GM23338 (cell line): ENCODE results near the gene DCLK1. TPM values are rescaled to one million over a fixed set of nuclear protein-coding genes. Genes with fewer than 3 reads are reported as not detected.

Experiments
- ATAC-seq: fragments of 200-7000 bp; cut with Tn5 transposase; 3 replicates; pipeline ENCODE4 v1.9.1; 2020
- DNase-seq: peaks from one replicate; pipeline ENCODE4 v3.0.0-alpha.2; 2015; ENCODE audit warnings: low spot score
- H2AFZ ChIP-seq: fragments of 200-600 bp; sonication (generic); 2 replicates; pipeline ENCODE4 v1.8.0; 2016; ENCODE audit warnings: antibody characterized with exemption, mild to moderate bottlenecking, moderate library complexity
- H3F3A ChIP-seq: fragments of 200-600 bp; sonication (generic); replicated peaks from 2 replicates; pipeline ENCODE4 v1.8.0; 2017; ENCODE audit warnings: antibody characterized with exemption, mixed run types, low read depth
- H3K27ac ChIP-seq: fragments of 200-600 bp; sonication (generic); 2 replicates; pipeline ENCODE4 v1.6.1; 2016; ENCODE audit warnings: low read depth
- H3K27me3 ChIP-seq: fragments of 200-600 bp; sonication (generic); 2 replicates; pipeline ENCODE4 v1.8.0; 2016; ENCODE audit warnings: mild to moderate bottlenecking, mixed run types, moderate library complexity; ENCODE audit not compliant: insufficient read depth
- H3K36me3 ChIP-seq: fragments of 200-600 bp; sonication (generic); 2 replicates; pipeline ENCODE4 v1.8.0; 2016; ENCODE audit warnings: mild to moderate bottlenecking; ENCODE audit not compliant: insufficient read depth
- H3K4me1 ChIP-seq: fragments of 200-600 bp; sonication (generic); 2 replicates; pipeline ENCODE4 v1.8.0; 2016; ENCODE audit warnings: mild to moderate bottlenecking, moderate library complexity; ENCODE audit not compliant: insufficient read depth
- H3K4me2 ChIP-seq: fragments of 200-600 bp; sonication (generic); 2 replicates; pipeline ENCODE4 v1.7.1; 2017; ENCODE audit warnings: mixed run types
- H3K4me3 ChIP-seq: fragments of 200-600 bp; sonication (generic); 2 replicates; pipeline ENCODE4 v1.6.1; 2016; ENCODE audit warnings: mixed run types
- H3K79me2 ChIP-seq: fragments of 200-600 bp; sonication (generic); replicated peaks from 2 replicates; pipeline ENCODE4 v1.8.0; 2017; ENCODE audit warnings: mild to moderate bottlenecking; ENCODE audit not compliant: insufficient read depth
- H3K9me2 ChIP-seq: fragments of 200-600 bp; sonication (generic); 2 replicates; pipeline ENCODE4 v1.8.0; 2017; ENCODE audit not compliant: insufficient read depth
- H4K20me1 ChIP-seq: fragments of 200-600 bp; sonication (generic); replicated peaks from 2 replicates; pipeline ENCODE4 v1.8.0; 2017; ENCODE audit warnings: mild to moderate bottlenecking; ENCODE audit not compliant: insufficient read depth
- H3K27ac Mint-ChIP-seq: 2 replicates; pipeline ENCODE4 v1.8.0; 2020; ENCODE audit warnings: inconsistent platforms, mild to moderate bottlenecking, moderate library complexity, mixed read lengths
- H3K27me3 Mint-ChIP-seq: 3 replicates; pipeline ENCODE4 v1.8.0; 2022; ENCODE audit warnings: low read depth, mild to moderate bottlenecking, moderate library complexity, mixed read lengths, inconsistent platforms; ENCODE audit not compliant: insufficient read depth, poor library complexity
- H3K36me3 Mint-ChIP-seq: 3 replicates; pipeline ENCODE4 v1.8.0; 2021; ENCODE audit warnings: low read depth, mild to moderate bottlenecking, inconsistent platforms, moderate library complexity, mixed read lengths
- H3K4me1 Mint-ChIP-seq: 3 replicates; pipeline ENCODE4 v1.8.0; 2020; ENCODE audit warnings: mild to moderate bottlenecking, inconsistent platforms, mixed read lengths
- H3K4me3 Mint-ChIP-seq: 3 replicates; pipeline ENCODE4 v1.8.0; 2021; ENCODE audit warnings: moderate library complexity, mild to moderate bottlenecking, inconsistent platforms, mixed read lengths
- H3K9me3 Mint-ChIP-seq: 3 replicates; pipeline ENCODE4 v1.8.0; 2020; ENCODE audit warnings: moderate library complexity, mild to moderate bottlenecking, inconsistent platforms, mixed read lengths
- CREB1 ChIP-seq: fragments of 250-450 bp; sonication (Bioruptor Pico); IDR thresholded peaks from 2 replicates; pipeline ENCODE4 v1.5.0; 2020; ENCODE audit warnings: low read depth, mild to moderate bottlenecking, moderate library complexity
- EZH2 ChIP-seq: fragments of 200-600 bp; sonication (generic); IDR thresholded peaks from one replicate; pipeline ENCODE4 v1.8.0; 2017; ENCODE audit warnings: antibody characterized with exemption, mild to moderate bottlenecking, low read depth; ENCODE audit not compliant: unreplicated experiment
- EZH2phosphoT487 ChIP-seq: fragments of 200-600 bp; sonication (generic); IDR thresholded peaks from one replicate; pipeline ENCODE4 v1.8.1; 2018; ENCODE audit warnings: antibody characterized with exemption; ENCODE audit not compliant: unreplicated experiment
- JUNB ChIP-seq: IDR thresholded peaks from one replicate; pipeline ENCODE4 v1.6.1; 2016; ENCODE audit warnings: antibody characterized with exemption; ENCODE audit not compliant: unreplicated experiment
- NANOG ChIP-seq: IDR thresholded peaks from 2 replicates; pipeline ENCODE4 v1.6.1; 2016; ENCODE audit warnings: antibody characterized with exemption, borderline replicate concordance
- POLR2AphosphoS5 ChIP-seq: IDR thresholded peaks from 2 replicates; pipeline ENCODE4 v1.6.1; 2016; ENCODE audit warnings: antibody characterized with exemption, low read depth
- STAT1 ChIP-seq: IDR thresholded peaks from one replicate; pipeline ENCODE4 v1.6.1; 2016; ENCODE audit warnings: antibody characterized with exemption; ENCODE audit not compliant: unreplicated experiment
- ZNF114 ChIP-seq: fragments of 250-450 bp; sonication (Bioruptor Pico); IDR thresholded peaks from 2 replicates; pipeline ENCODE4 v1.5.0; 2020; ENCODE audit warnings: mild to moderate bottlenecking, moderate library complexity
- ZNF331 ChIP-seq: fragments of 250-450 bp; sonication (Bioruptor Pico); IDR thresholded peaks from 2 replicates; pipeline ENCODE4 v1.5.0; 2020; ENCODE audit warnings: low read depth, mild to moderate bottlenecking, moderate library complexity
- polyA plus RNA-seq: library from polyadenylated mRNA; unstranded; fragments of >200 nt; fragmentation: Nextera tagmentation; extraction: Ambion mirVana; gene quantifications from 2 replicates; pipeline ENCODE4 v1.2.1, GENCODE V29; 2016
- total RNA-seq: library from RNA; depleted of rRNA; stranded (reverse); fragments of >200 nt; shearing (Covaris generic); gene quantifications from 2 replicates; pipeline ENCODE4 v1.2.3, GENCODE V29; 2014
- TF ChIP-seq, protein P1 (sequence below): IDR thresholded peaks from one replicate; pipeline ENCODE4 v1.6.1; 2018; ENCODE audit warnings: antibody characterized with exemption; ENCODE audit not compliant: unreplicated experiment
- TF ChIP-seq, protein P2 (sequence below): fragments of 250-450 bp; sonication (Bioruptor Pico); IDR thresholded peaks from 2 replicates; pipeline ENCODE4 v1.5.0; 2020; ENCODE audit warnings: mild to moderate bottlenecking, moderate library complexity
- TF ChIP-seq, protein P3 (sequence below): IDR thresholded peaks from 2 replicates; pipeline ENCODE4 v1.6.1; 2016; ENCODE audit warnings: antibody characterized with exemption
- TF ChIP-seq, protein P4 (sequence below), 2 experiments: fragments of 200-600 bp in 1 of 2; sonication (generic) in 1 of 2; conservative IDR thresholded peaks; 2 replicates each; pipeline versions ENCODE4 v1.5.1 to v1.6.1; 2016 to 2017; ENCODE audit warnings: antibody characterized with exemption in 2 of 2, low read depth in 2 of 2, mild to moderate bottlenecking in 2 of 2, moderate library complexity in 1 of 2

Gene DCLK1
- total and polyA plus RNA-seq, 2 experiments from 2014 or later = 13.1 to 57.7 TPM

DNA sequence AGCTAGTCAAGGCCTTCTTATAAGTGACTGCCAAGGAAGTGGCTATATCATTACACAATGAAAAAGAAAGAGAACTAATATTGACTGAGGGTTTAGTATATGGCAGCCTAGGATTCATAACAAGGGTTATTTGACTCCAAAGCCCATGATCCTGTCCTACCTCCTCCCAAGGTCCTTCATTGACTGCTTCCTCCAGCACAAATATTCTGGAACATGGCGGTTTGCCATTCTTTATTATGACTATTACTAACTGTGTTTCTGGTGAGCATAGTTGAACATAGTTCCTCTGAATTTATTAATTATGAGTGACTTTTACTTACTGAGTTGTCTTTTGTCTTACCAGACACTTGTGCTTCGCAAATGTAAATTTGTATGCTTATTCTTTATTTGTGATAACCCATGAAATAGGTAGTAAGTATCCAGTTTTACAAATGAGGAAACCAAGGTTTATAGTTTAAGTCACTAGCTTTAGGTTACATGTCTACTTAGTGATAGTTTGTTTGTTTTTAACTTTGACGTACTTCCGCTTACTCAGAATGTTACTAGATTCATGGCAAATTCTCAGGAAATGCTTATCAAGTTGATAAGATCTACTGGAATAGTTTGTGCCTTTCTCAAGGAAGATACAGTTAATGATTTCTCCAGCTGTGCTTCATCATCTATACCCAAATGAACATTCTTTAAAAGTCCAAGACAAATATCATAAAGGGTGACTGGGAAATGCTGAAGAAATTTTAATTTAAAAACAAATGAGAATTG, 15.5 kb upstream of the DCLK1 start:
- Mint-ChIP-seq H3K36me3 (no peaks in the 10 kb centered on the region; the same call in 1 of the 3 replicates), H3K27ac (no peak overlapping the region), H3K27me3 (no peaks in the 10 kb centered on the region), H3K4me1 (peaks cover 4% of the 10 kb centered on the region; the same call in 2 of the 3 replicates), H3K4me3 (no peak overlapping the region), H3K9me3 (peaks cover 4% of the 10 kb centered on the region; the same call in 2 of the 3 replicates)
- 0 out of 2 replicates have a peak, but pooled peaks cover 3% of the 10 kb centered on the region for H3K36me3 ChIP-seq
- no peaks in the 10 kb centered on the region for H3K79me2 ChIP-seq
- ATAC-seq (no peak), DNase-seq (no peak)
- H3K27me3 ChIP-seq = no peaks in the 10 kb centered on the region
- no peaks in the 10 kb centered on the region for H3K4me1 ChIP-seq
- H3K4me2 ChIP-seq = no peak overlapping the region
- TF ChIP-seq JUNB (no peak), ZNF114 (CRISPR knock-in tag) (no peak), CREB1 (CRISPR knock-in tag) (no peak), EZH2 (no peak), ZNF331 (CRISPR knock-in tag) (no peak), EZH2phosphoT487 (no peak), STAT1 (no peak), NANOG (no peak), POLR2AphosphoS5 (no peak)
- TF ChIP-seq, protein P1, sequence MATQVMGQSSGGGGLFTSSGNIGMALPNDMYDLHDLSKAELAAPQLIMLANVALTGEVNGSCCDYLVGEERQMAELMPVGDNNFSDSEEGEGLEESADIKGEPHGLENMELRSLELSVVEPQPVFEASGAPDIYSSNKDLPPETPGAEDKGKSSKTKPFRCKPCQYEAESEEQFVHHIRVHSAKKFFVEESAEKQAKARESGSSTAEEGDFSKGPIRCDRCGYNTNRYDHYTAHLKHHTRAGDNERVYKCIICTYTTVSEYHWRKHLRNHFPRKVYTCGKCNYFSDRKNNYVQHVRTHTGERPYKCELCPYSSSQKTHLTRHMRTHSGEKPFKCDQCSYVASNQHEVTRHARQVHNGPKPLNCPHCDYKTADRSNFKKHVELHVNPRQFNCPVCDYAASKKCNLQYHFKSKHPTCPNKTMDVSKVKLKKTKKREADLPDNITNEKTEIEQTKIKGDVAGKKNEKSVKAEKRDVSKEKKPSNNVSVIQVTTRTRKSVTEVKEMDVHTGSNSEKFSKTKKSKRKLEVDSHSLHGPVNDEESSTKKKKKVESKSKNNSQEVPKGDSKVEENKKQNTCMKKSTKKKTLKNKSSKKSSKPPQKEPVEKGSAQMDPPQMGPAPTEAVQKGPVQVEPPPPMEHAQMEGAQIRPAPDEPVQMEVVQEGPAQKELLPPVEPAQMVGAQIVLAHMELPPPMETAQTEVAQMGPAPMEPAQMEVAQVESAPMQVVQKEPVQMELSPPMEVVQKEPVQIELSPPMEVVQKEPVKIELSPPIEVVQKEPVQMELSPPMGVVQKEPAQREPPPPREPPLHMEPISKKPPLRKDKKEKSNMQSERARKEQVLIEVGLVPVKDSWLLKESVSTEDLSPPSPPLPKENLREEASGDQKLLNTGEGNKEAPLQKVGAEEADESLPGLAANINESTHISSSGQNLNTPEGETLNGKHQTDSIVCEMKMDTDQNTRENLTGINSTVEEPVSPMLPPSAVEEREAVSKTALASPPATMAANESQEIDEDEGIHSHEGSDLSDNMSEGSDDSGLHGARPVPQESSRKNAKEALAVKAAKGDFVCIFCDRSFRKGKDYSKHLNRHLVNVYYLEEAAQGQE = no peak
- TF ChIP-seq, protein P2, sequence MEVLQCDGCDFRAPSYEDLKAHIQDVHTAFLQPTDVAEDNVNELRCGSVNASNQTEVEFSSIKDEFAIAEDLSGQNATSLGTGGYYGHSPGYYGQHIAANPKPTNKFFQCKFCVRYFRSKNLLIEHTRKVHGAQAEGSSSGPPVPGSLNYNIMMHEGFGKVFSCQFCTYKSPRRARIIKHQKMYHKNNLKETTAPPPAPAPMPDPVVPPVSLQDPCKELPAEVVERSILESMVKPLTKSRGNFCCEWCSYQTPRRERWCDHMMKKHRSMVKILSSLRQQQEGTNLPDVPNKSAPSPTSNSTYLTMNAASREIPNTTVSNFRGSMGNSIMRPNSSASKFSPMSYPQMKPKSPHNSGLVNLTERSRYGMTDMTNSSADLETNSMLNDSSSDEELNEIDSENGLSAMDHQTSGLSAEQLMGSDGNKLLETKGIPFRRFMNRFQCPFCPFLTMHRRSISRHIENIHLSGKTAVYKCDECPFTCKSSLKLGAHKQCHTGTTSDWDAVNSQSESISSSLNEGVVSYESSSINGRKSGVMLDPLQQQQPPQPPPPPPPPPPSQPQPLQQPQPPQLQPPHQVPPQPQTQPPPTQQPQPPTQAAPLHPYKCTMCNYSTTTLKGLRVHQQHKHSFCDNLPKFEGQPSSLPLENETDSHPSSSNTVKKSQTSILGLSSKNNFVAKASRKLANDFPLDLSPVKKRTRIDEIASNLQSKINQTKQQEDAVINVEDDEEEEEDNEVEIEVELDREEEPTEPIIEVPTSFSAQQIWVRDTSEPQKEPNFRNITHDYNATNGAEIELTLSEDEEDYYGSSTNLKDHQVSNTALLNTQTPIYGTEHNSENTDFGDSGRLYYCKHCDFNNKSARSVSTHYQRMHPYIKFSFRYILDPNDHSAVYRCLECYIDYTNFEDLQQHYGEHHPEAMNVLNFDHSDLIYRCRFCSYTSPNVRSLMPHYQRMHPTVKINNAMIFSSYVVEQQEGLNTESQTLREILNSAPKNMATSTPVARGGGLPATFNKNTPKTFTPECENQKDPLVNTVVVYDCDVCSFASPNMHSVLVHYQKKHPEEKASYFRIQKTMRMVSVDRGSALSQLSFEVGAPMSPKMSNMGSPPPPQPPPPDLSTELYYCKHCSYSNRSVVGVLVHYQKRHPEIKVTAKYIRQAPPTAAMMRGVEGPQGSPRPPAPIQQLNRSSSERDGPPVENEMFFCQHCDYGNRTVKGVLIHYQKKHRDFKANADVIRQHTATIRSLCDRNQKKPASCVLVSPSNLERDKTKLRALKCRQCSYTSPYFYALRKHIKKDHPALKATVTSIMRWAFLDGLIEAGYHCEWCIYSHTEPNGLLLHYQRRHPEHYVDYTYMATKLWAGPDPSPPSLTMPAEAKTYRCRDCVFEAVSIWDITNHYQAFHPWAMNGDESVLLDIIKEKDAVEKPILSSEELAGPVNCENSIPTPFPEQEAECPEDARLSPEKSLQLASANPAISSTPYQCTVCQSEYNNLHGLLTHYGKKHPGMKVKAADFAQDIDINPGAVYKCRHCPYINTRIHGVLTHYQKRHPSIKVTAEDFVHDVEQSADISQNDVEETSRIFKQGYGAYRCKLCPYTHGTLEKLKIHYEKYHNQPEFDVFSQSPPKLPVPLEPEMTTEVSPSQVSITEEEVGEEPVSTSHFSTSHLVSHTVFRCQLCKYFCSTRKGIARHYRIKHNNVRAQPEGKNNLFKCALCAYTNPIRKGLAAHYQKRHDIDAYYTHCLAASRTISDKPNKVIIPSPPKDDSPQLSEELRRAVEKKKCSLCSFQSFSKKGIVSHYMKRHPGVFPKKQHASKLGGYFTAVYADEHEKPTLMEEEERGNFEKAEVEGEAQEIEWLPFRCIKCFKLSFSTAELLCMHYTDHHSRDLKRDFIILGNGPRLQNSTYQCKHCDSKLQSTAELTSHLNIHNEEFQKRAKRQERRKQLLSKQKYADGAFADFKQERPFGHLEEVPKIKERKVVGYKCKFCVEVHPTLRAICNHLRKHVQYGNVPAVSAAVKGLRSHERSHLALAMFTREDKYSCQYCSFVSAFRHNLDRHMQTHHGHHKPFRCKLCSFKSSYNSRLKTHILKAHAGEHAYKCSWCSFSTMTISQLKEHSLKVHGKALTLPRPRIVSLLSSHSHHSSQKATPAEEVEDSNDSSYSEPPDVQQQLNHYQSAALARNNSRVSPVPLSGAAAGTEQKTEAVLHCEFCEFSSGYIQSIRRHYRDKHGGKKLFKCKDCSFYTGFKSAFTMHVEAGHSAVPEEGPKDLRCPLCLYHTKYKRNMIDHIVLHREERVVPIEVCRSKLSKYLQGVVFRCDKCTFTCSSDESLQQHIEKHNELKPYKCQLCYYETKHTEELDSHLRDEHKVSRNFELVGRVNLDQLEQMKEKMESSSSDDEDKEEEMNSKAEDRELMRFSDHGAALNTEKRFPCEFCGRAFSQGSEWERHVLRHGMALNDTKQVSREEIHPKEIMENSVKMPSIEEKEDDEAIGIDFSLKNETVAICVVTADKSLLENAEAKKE (CRISPR knock-in tag) = no peak
- TF ChIP-seq, protein P3, sequence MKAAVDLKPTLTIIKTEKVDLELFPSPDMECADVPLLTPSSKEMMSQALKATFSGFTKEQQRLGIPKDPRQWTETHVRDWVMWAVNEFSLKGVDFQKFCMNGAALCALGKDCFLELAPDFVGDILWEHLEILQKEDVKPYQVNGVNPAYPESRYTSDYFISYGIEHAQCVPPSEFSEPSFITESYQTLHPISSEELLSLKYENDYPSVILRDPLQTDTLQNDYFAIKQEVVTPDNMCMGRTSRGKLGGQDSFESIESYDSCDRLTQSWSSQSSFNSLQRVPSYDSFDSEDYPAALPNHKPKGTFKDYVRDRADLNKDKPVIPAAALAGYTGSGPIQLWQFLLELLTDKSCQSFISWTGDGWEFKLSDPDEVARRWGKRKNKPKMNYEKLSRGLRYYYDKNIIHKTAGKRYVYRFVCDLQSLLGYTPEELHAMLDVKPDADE = no peak
- TF ChIP-seq, protein P4, sequence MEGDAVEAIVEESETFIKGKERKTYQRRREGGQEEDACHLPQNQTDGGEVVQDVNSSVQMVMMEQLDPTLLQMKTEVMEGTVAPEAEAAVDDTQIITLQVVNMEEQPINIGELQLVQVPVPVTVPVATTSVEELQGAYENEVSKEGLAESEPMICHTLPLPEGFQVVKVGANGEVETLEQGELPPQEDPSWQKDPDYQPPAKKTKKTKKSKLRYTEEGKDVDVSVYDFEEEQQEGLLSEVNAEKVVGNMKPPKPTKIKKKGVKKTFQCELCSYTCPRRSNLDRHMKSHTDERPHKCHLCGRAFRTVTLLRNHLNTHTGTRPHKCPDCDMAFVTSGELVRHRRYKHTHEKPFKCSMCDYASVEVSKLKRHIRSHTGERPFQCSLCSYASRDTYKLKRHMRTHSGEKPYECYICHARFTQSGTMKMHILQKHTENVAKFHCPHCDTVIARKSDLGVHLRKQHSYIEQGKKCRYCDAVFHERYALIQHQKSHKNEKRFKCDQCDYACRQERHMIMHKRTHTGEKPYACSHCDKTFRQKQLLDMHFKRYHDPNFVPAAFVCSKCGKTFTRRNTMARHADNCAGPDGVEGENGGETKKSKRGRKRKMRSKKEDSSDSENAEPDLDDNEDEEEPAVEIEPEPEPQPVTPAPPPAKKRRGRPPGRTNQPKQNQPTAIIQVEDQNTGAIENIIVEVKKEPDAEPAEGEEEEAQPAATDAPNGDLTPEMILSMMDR (conservative IDR thresholded peaks at IDR 0.05; ENCODE audit: low read depth in 2 of 2) = no peak
- H3K4me3 ChIP-seq = no peak overlapping the region
- H3K9me2 ChIP-seq = peaks cover 5% of the 10 kb centered on the region; the same call in 1 of the 2 replicates
- H2AFZ ChIP-seq = no peak overlapping the region
- H3K27ac ChIP-seq = no peak overlapping the region
- no peaks in the 10 kb centered on the region for H4K20me1 ChIP-seq
- no peaks in the 10 kb centered on the region for H3F3A ChIP-seq
